Skin of body (tissue), 2 donors: ENCODE data around the gene MED27. TPM values are rescaled to one million over a fixed set of nuclear protein-coding genes. Genes with fewer than 3 reads are reported as not detected.
A peak's percentile ranks its signal among the peaks of the same experiment; 100 is the strongest.

Experiments
- DNase-seq: peaks from one replicate; lab custom pipeline; 2025; lab: John Stamatoyannopoulos, UW
- total RNA-seq: library from RNA; depleted of rRNA; stranded (reverse); fragments of >200 nt; gene quantifications from one replicate; pipeline ENCODE4 v1.2.3, GENCODE V29; 2014

The MED27 gene
- total RNA-seq, 1 donor from 2014 or later: 10.9 TPM

DNA sequence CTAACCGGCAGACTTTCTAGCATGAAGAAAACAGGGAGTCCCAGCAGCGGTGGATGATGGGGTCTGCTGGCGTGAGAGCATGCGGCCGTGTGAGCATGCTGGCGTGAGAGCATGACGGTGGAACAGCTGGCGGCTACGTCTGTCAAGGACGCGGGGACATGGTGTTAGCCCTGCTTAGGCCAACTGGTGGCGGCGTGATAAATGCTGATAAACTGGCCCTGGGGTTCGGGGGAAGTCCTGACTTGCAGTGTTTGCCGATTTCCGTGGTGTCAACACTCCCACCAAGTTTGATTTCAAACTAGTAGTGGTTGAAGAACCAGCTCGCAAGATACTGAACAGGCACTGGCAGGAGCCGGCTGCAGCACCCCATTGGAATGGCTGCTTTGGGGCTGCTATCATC, 217.4 kb downstream of the MED27 start:
- DNase-seq: no peak

DNA sequence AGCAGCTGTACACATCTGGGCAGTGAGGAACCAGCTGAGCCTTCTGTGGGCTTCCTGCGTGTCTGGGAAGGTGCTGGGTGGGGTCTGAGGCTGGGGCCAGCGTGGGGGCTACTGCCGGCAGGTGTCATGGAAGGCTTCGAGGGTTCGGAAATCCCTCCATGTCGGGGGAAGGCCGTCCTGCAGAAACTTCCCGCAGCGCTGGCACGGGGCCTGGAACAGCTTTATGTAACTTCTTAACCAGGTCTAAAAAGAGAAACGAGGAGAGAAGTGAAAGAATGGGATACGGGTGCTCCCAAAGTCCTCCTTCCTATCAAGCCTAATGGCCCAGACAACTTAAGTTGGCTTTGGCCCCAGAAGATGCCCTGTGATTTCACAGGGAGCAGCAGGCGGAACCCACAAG, 219.2 kb downstream of the MED27 start:
- DNase-seq: no peak

DNA sequence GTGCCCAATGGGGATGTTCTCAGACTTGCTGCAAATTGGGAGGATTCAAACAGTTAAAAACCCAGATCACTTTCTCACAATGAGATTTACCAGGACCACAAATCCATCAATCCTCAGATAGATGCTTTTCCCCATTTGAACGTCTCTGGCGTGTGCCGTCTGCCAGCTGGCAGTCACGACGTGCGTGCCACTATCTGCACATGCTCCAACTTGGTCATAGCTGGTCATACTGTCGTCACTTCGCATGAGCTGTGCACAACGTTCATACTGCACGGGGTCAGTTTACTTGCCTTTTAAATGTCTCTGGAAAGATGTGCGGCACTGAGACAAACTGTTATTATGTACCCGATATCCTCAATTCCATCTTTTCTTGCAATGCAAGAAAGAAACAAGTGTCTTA, 221.5 kb downstream of the MED27 start:
- DNase-seq: no peak

DNA sequence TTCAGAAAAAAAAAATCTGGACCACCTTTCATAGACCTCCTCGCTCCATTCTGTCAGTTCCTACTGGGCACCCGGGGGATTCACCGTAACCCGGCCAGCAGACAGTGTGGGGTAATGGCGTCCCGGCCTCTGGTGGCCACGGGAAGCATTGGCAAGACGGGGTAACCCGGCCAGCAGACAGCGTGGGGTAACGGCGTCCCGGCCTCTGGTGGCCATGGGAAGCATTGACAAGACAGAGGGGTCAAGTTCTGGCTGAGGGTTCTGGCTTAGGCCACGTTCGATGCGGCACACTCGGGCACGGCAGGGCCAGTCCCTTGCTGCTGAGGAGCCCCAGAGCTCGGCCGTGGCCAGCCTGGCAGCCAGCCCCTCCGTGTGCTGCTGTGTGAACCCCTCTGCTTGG, 223.6 kb downstream of the MED27 start:
- no peak for DNase-seq

DNA sequence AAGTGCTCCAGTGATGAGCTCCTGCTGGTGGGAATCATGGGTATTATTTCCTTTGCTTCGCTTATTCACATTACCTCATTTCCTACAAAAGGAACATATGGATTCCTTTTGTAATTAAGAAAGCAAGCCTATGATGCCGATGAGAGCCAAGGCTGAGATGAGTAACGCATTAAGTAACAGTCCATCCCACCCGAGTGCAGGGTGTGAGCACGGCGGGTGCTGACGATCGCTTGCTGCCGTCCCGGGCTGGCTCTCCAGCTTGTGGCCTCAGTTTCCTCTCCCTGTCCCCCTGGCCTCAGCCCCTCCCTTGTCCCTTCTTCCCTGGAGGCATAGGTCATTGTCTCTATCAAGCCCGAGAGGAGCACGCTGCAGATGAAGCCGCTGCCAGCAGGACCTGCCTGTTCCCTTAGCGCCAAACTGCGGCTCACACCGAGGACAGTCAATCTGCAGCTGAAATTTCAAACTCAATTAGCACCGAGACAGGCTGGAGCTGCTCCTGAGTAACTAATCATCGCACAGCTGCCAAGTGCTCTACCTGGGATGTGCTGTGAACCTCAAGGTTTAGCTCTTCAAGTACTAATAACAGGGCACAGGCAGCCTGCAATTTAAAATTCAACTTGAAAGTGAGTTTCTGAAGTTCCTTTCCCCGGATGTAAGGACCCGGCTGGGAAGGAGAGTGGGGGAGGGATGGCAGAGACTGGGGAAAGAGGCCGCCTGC, 224.6 kb downstream of the MED27 start:
- peak; percentile 38 for DNase-seq

DNA sequence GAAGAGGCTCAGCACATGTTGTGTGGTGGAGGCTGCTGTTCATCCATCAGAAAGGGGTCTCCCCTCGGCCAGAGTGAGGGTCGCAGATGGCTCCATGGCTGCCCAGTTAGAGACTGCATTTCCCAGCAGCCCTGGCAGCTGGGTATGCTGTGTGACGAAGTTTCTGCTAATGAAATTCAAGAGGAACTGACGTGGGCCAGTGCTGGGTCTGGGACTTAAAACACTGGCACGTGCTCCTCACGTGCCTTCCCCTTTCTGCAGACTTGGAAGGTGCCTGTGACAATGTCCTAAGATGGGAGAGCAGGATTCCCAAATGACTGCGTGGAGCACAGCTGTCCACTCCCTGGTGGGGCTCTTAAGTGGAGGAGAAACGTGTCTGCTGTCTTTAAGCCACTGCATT, 225.3 kb downstream of the MED27 start:
- DNase-seq: no peak

DNA sequence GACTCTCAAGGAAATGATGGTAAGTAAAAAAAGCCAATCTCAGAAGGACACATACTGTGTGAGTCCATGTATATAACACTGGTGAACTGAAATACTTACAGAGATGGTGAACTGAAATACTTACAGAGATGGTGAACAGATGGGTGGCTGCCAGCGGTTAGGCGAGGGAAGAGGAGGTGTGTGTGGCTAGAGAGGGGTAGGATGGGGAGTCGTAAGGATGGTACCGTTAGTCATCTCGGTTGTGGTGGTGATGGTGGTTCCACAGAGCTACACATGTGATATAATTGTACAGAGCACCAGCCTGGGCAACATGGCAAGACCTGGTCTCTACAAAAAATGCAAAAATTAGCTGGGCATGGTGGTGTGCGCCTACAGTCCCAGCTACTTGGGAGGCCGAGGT, 226.2 kb downstream of the MED27 start:
- no peak for DNase-seq

DNA sequence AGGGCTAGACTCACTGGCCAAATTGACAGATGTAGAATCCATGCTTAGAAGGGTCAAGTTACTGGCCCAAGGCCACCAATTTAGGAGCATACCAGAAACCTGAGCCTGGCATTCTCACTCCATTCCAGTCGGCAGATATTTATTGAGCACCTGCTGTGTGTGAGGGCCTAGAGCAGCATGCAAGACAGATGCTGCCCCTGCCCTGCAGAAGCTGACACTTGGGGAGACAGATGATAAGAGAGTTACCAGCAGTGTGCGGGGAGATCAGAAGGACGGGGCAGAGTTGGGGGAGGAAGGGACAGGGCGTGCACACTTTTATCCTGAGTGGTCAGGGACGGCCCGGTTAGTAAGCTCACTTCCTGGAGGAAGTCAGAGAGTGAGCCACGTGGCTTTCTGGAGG, 228.3 kb downstream of the MED27 start:
- DNase-seq: no peak

DNA sequence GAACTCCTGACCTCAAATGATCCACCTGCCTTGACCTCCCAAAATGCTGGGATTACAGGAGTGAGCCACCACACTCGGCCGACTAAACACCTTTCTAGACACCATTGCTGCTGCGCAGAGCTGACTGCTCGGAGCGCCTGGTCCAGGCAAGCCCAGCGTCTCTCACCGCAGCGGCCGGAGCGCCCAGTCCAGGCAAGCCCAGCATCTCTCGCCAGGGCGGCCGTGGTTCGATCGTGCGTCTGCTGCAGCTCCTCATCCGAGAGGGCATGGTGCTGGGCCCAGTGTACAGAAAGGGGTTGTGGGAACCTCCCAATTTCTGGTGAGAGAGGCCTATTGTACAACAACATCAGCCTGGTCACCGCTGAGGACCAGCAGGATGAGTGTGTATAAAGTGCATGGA, 230.3 kb downstream of the MED27 start:
- DNase-seq: no peak

DNA sequence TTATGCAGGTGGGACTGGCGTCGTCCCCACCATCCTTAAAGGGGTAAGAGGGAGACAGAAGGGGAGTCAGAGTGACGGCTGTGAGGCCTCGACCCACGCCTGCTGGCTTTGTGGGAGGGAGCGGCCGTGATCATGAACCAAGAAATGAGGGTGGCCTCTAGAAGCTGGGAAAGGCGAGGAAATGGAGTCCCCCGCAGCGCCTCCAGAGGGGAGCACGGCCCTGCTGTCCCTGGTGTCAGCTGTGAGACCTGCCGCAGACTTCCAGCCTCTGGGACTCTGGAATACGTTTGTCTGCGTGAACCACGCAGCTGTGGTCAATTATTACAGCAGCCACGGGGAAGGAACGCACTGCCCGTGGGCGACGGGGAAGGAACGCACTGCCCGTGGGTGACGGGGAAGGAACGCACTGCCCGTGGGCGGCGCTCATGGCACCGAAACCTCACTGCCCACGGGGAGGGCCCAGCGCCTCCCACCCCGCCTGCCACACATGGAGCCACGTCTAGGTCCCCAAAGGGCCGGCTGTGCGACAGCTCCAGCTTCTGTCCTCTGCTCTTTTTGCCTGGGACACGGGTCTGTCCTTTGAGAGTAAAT, 231.0 kb downstream of the MED27 start:
- DNase-seq: no peak

DNA sequence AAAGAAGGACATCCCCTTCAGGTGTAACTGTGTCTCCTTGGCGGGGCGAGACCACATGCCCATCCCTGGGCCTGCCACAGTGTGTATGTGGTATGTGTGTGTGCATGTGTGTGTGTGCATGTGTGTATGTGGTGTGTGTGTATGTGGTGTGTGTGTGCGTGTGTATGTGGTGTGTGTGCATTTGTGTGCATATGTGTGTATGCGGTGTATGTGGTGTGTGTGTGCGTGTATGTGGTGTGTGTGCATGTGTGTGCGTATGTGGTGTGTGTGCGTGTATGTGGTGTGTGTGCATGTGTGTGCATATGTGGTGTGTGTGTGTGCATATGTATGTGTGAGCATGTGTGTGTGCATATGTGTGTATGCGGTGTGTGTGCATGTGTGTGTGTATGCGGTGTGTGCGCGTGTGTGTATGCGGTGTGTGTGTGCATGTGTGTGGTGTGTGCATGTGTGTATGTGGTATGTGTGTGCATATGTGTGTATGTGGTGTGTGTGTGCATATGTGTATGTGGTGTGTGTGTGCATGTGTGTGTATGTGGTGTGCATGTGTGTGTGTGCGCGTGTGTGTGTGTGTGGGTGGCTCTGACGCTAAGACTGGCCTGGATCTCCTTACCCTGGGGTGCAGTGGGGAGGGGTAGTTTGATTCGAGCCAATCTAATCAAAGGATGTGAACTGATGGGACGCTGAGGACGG, 231.9 kb downstream of the MED27 start:
- DNase-seq: no peak

DNA sequence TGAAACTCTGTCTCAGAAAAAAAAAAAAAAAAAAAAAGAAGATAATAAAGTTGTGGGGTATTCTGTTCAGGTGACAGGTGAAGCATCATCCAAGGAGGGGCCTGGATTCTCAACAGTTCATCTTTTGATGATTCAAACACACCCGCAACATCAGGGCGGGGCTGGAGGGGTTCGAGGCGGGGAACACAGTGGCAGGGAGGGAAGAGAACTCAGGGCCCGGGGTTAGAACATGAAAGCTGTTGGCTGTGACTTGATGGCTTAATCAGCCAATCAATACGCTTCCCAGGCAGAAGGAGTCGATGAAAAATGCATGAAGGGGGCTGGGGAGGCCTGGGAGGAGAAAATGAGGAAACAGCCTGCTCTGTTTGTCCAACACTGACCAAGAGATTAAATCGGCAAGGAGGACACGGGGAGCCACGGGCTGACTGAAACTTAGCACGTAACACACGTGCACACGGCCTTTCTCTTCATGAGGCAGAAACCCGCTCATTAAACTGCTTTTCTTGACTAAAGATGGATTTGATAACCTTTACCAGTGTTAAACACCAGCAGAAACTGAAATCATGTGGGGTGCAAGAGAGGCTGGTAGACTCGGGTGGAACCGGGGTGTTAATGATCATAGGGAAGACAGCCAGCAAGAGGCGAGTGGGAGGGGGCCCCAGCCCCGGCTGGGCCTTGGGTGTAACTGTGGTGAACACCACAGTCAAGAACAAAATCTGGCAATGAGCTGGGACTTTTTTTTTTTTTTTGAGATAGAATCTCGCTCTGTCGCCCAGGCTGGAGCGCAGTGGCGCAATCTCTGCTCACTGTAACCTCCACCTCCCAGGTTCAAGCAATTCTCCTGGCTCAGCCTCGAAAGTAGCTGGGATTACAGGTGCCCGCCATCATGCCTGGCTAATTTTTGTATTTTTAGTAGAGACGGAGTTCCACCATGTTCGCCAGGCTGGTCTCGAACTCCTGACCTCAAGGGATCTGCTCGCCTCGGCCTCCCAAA, 234.1 kb downstream of the MED27 start:
- no peak for DNase-seq

DNA sequence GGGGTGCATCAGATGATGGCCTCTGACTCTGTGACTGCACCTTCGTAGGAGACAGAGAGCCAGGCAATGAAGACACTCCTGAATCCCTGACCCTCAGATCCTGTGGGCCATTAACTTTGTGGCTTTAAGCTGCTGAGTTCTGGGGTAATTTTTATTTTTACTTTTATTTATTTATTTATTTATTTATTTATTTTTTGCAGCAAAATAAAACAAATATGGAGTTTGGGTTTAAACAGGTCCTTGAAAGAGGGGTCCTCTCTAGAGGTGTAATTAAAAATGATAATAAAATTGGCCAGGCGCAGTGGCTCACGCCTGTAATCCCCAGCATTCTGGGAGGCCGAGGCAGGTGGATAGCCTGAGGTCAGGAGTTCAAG, 234.9 kb downstream of the MED27 start:
- no peak for DNase-seq

DNA sequence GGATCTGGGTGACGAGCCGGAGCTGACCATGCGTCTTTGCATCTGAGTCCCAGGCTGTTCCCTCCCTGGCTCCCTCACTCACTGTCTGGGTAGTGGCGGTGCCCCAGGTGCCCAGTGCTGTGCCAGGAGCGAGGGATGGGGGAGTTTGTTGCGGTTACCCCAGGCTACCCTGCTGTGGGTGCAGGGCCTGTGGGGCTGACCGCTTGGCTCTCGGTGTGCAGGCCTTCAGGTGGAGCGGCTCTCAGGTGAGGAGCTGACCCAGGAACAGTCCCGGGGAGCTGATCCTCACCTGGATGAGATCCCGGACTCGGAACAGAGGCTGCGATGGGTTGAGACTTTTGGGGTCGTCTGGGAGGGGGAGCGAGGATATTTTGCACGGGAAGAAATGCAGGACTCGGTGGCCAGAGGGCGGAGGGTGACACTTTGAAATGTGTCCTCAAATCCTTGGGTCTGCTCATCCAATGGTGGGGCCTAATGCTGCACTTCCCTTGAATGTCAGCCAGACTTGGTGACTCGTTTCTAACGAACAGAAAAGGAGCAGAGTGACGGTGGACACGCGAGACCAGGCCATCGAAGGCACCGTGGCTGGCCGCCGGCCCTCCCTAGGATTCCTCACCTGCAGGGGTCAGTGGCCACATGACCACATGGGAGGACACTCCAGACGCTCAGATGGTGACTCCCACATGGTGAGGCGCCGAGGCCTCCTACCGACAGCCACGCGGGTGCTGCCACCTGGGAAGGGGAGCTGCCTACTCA, 235.5 kb downstream of the MED27 start:
- DNase-seq: no peak

DNA sequence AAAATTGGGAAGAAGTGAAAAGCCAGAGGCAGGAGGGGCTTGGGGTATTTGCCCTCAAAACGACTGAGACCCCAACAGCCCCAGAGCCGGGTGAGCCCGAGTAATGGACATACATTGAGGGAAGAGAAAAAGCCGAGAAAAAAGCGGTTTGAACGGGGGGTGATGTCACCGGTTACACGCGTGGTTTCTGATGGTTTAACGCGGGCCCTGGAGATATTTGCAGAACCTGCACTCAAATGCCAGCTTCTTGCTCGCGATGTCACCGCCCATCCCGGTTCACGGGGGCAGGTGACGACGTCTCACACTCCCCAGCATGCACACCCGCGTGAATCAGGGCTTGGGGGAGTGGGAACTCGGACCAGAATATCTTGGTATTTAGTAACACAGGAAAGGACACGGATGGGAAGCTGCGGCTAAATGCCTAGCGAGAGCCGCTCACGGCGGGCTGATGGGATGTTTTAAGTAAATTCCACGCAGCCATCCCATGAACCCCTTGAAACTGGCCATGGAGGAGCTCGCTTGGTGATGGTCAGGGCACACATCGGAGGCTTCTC, 237.8 kb downstream of the MED27 start:
- no peak for DNase-seq

DNA sequence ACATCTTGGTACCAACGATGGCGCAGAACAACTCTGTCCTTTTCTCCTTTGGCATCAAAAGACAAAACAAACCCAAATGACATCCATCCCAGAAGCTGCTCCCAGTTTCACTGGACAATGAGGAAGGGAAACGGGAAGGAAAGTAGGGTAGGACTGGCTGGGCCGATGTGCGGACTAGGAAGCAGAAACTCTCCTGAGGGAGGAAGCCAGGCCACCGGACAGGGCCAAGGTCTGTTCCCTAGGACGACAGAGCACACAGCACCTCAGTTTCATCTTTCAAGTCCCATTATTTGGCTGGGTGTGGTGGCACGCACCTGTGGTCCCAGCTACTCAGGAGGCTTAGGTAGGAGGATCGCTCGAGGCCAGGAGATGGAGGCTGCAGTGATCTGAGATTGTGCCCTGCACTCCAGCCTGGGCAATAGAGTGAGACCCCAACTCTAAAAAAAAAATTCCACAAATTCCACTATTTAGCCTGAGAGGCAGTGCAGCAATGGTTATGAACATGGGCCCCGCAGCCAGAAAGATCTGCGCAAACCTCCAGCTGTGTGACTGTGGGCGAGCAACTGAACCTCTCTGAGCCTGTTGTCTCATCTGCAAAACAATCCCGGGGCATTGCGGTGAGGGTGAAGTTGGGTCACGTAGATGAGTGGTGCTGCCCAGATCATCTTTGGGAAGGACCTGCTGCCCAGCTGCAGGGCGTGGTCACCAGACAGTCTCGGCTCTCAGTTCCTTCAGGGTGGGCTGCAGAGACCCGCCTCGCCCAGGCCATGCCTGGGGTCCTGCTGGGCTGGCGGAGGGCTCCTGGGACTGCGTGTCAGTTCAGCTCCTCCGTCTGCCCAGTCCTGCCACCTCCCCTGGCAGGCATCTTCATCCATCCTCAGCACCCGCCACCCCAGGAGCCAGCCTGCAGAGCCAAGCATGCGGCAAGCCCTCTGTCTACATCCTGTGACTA, 238.6 kb downstream of the MED27 start:
- DNase-seq: no peak

DNA sequence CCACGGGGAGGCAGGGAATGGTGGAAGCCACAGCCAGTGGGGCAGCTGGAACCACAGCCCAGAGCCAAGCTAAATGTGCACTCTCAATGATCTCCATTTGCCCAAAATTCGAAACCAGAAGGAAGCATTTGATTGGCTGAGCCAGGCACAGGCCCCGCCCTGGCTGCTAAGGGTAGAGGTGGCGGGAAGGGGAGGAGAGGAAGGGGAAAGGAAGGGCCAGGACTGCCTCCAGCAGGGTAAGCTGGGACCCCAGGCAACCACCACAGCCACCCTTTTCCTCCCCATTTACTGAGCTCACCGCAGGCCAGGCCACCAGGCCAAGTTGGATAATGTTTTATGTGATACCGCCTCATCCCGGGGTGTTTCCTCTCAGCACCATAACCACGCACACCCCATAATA, 239.4 kb downstream of the MED27 start:
- DNase-seq: no peak

DNA sequence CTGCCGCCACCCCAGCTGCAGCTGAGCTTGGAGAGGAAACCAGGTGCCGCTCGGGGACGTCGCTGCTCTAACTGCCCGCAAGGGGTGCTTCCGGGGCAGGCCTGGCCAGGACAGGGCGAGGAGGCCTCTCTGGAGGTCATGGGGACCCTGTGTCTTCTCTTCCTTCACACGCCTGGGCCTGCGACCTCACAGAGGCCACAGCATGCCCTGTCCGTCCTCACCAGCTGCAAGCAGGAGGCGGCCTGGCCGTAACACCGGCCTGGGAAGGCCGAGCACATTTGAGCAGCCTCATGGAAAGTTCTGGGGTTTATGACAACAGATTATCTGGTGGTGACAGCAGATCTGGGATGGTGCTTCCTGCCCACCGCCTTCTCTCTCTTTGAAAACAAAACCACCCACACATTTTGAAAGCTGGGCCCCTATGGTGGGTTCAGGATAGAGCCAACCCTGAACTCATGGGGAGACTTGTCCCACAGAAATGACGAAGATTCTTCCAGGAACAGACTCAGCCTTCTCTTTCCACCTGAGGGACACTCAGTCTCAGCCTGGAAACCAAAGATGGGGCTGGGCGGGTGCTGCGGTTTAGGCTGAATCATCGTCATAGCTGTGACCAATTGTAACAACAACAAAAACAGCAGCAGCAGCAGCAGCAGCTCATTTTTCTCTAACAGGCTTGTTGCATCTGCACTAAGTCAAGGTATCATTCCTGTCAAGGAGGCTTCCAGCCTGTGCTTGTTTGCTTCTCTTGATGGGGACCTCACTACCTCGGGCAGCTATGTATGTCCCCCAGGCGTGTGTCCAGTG, 240.2 kb downstream of the MED27 start:
- no peak for DNase-seq
